Activated effector memory CD4-positive, alpha-beta T cell treated with anti-CD3 and anti-CD28 coated beads, Interleukin-2, amount 50 U/mL, for 16 hours (primary cell): ENCODE results near the gene FBP1.
"Not testable (repeated sequence)": the region's sequence is repeated elsewhere in the genome, so short reads cannot be mapped to it uniquely, and the experiment has no call there.

Experiments used
- DNase-seq: peaks from one replicate; pipeline ENCODE4 v3.0.0-alpha.2; 2020

The FBP1 gene

DNA sequence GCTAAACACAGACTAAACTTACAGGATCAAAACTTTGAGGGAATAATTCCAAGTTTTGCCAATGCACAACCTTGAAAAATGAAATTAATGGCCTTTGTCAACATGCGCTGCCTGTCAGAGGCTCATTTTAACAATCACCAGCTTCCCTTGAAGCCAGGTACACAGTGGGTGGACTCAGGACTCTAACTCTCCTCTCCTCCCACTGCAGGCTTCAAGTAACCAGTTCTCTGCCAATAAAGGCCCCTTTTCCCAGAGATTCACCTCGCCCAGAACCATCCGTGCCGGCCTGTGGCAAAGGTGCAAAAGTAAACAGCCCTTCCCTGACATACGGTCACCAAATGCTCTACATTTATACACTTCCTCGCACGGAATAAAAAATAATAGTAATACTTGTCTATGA lies 27.2 kb downstream of the FBP1 start:
- DNase-seq = no peak

DNA sequence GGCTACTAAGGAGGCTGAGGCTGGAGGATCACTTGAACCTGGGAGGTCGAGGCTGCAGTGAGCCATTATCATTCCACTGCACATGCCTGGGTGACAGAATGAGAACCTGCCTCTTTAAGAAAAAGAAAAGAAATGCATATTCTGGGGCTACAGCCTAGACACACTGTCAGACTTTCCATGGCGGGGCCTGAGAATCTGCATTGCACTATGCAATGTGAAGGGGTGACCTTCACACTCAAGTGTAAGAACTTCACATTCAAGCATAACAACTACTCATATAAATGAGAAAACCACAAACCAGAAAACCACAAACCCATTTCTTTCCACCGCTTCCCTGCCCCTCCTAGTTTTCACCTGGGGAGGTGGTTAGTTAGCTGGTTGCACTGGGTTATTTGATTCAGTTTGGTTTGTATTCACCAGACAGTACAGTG lies 27.7 kb downstream of the FBP1 start:
- peak; percentile 67 for DNase-seq

DNA sequence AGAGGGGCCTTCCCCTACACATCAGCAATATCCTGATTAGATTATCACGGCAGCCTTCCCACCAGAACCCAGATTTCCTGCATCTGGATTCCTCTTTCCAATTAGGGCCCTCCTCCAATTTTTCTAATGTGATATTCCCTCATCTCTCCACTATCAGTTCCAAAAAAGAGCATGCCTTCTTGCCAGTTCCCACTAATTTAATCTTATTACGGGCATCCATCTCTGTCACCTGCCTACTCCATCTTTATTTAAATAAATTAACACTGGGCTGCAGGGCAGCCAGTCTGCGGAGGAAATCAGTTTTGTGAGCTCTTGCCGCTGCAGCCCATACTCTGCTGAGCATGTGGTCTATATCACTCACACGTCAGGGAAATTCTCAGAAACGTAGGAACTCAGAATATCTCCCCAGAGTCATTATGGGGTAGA lies 29.1 kb downstream of the FBP1 start:
- no peak for DNase-seq

DNA sequence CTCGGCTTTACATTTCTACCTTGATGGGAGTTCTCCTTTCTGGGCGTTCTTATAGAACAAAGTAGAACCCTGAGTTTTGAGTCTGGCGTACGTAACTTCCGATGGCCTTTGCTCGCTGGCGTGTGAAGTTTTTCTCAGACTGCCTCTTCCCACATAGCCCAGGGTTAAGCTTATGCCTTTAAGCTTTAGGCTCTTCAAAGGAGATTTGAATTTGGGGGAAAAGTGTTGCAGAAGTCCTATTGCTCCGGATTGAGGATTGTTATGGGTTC lies 32.0 kb downstream of the FBP1 start:
- no peak for DNase-seq

DNA sequence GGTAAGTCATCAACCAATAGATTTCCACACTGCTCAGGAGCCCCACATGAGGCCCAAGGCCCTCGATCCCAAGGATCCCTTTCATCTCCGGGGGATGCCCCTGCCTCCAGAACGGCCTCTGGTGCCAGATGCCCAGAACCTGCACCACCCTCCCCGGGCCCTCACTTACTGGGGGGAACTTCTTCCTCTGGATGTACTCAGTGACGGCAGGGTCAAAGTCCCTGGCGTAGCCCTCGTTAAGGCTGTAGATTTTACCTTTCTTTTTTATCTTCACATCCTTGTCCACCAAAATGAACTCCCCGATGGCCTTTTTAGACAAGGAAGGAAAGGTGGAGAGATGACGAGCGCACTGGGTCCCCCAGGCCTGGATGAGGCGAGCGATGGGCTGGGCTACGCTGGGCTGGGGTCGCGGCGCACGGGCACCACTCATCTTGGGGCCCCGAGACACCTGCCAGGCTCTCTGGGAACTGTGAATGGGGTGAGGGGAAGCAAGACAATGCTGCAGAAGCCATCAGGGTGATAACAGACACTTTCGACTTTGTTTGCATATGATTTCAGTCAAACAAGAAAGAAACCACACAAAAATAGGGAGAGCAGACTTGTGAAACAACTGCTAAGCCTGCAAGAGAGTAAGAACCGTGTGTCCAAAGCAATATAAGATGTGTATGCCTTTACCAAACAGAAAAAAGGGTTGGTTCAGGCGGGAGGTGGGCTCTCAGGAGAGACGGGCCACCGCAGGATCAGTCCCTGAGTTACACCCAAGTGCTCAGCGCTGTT lies 32.5 kb downstream of the FBP1 start:
- DNase-seq = no peak

DNA sequence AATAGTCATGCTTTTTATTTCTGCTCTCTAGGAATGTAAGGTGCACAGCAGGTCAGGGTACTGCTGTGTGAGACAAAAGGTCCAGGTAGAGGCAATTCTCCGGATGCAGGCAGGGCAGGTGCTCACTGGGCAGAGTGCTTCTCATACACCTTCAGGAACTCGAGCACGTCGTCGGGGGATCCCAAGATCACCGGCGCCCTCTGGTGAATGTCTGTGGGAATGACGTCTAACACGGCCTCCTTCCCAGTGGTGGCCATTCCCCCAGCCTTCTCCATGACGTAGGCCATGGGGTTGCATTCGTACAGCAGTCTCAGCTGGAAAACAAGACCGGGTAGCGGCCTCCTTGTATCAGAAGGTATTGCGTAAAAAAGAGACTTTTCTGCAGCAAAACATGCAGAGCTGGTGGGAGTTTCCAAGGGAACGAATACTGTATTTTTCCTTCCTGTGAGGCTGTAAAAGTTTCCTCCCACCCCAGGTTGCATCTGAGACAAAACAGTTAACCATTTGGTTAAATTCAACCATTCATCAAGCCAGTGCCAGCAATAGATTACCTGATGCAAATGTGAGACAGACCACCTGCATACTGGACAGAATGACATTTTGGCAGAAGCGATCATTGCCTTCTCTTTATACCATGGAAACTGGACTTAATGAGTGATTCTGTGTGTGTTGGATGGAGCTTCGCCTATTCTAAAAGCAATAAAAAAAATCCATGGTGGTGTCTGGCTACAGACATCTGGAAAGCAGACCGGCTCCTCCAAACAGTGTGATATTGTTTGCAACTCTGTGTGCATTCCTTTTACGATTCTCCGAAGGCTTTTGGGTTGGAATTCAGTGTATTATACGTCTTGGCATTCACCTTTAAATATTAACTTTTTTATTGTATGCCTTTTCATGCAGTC lies 35.8 kb downstream of the FBP1 start:
- peak; percentile 81 for DNase-seq

DNA sequence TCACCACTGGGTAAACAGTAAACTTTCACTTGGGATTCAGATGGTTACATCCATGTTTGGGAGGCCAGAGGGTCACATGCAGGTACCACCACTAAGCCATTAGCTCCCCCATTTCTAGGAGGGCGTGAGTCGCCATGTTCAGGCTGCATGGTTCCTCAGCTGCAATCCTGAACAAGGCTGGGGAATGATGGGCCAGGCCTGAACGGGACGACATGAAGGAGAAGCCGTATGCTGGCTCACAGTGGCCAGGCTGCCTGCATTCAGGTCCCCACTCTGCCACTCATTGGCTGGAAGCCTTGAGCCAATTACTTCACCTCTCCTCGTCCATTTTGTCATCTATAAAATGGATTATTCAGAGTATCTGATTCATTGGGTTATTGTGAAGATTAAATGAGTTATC lies 36.7 kb downstream of the FBP1 start:
- DNase-seq = no peak

DNA sequence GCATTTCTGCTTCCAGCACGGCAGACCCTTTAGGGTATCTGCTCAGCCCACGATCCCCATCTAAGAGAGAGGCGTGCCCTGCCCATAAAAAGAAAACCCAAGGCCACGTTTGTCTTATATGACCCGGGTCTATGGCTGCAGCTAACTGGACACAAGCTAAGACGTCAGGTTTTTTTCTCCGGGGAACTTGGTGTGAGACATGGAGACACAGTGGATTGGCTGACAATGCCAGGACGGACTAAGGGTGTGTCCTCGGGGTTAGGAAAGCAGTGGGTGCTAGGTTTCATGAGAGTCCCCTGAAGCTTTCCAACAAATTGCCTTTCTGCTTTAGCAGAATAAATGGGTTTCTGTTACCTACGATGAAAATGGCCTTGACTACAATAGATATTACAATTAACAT lies 38.6 kb downstream of the FBP1 start:
- DNase-seq = no peak

DNA sequence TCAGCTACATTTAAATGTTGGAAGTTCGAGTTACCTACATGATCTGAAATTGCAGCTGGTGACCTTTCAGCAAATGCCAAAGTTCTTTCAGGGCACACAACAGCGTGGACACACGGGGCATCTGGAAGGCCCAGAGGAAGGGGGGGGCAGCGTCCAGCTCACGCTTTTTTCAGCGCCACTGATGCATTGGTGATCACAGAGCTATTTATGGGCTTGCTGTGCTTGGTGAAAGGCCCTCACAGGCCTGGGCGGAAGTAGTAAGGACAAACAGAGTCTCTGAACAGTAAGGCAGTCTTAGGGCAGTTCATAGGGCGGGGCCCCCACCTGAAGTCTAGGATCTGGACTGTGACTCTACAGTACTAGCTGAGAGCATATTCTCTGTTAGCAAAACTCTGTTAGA lies 39.1 kb downstream of the FBP1 start:
- DNase-seq = no peak

DNA sequence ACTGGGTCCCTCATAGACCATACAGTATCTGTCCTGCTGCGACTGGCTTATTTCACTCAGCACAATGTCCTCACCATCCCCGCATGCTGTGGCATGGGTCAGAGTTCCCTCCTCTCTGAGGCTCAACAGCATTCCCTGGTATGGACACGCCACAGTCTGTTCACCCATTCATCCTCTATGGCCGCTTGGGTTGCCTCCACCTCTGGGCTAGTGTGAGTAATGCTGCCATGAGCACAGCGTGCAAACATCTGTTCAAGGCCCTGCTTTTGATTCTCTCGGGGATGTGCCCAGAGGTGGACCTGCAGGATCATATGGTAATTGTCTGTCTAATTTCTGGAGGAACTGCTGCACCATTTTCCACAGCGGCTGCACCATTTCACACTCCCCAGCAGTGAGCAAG lies 40.2 kb downstream of the FBP1 start:
- no peak for DNase-seq

DNA sequence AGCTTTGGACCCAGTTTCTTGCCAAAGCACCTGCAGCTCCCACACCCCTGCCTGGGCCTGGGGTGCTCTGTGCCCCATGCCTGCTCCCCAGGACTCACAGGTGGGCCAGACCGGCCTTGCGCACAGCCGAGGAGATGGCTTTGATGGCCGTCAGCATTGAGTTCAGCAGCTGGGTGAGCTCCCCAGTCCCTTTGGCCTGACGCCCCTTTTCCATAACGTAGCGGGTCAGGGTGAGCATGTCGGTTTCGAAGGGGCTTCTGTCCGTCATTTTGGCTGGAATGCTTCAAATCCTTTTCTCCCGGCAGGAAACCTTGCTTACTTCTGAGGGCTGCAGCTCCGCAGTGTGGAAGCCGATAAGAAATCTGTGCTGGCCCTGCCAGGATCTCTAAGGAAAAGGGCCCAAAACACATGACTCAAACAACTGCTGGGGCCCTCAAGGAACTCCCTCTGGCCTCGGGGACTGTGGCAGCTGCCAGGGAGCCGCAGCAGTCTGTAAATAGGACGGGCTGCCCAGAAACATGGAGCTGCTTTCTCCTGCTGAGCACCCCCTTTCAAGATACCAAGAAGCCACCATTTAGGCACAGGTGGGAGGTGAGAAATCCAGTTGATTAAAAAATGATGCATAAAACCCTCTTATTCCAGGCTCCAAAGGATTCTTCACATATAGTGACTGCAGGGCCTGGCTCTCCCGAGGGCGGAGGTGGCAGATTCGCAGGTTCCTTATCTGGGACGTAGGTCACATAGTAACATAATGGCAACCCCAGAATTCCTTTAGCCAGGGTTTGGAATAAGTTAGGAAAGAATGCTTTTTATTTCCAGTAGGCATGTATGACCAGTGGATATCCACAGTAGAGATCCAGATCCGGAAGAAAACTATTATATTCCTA lies 45.6 kb downstream of the FBP1 start, which contains the start of gene FBP2:
Gene FBP2 (minus strand): TSS at position 366 of the 887 bp plus-strand sequence. CDS start 98 bp downstream, at position 268.
- DNase-seq = no peak

DNA sequence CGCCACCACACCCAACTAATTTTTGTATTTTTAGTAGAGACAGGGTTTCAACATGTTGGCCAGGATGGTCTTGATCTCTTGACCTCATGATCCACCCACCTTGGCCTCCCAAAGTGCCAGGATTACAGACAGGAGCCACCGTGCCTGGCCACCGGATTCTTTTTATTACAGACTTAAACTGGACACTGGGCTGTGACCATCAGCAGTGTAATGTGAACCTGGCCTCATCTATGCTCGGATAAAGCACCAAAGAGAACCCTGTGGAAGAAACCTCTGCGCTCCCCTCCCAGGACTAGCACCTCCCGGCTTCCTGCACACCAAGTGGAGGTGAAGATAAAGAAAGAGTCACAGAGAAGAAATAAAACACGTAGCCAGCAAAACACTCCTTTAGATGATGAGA lies 46.6 kb downstream of the FBP1 start:
- DNase-seq = not testable (repeated sequence)

DNA sequence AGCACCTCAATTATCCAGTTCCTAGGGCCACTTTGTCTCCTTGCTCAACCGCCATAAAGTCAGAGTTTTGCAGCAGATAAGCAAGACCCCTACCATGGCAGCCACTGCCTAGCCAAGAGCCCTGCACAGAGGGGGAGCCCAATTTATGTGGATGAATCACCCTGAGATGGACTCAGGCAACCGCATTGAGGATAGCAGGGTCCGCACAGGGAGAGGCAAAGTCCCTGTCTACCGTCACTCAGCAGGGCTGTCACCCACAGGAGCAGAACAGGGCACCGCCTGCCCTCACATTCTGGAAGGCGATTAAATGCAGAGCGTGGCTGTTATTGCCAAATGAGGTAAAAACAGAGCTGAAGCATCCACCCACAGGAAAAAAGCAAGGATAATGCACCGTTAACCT lies 47.4 kb downstream of the FBP1 start:
- DNase-seq = peak; percentile 8

DNA sequence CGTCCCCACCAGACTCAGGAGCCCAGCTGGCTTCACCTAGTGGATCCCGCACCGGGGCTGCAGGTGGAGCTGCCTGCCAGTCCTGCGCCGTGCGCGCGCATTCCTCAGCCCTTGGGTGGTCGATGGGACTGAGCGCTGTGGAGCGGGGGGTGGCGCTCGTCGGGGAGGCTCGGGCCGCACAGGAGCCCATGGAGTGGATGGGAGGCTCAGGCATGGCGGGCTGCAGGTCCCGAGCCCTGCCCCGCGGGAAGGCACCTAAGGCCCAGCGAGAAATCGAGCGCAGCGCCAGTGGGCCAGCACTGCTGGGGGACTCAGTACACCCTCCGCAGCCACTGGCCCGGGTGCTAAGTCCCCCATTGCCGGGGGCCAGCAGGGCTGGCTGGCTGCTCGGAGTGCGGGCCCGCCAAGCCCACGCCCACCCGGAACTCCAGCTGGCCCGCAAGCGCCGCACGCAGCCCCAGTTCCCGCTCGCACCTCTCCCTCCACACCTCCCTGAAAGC lies 48.2 kb downstream of the FBP1 start:
- not testable (repeated sequence) for DNase-seq

DNA sequence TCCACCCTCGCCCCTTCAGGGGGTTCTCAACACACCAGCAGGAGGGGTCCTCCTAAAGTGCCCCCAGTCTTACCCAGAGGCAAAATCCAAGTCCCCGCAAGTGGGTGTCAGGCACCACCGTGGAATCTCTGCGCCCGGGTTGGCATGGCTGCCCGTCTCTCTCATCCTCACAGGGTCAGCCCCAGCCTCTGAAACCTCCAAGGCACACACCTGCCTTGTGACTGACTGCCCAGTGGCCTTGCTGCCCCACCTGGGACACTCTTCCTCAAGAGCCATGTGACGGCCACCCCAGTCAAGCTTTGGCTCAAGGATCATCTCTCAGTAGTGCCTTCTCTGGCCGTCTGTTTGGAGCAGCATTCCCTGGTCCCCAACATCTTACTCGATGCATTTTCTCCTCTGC lies 50.6 kb downstream of the FBP1 start:
- DNase-seq = no peak

DNA sequence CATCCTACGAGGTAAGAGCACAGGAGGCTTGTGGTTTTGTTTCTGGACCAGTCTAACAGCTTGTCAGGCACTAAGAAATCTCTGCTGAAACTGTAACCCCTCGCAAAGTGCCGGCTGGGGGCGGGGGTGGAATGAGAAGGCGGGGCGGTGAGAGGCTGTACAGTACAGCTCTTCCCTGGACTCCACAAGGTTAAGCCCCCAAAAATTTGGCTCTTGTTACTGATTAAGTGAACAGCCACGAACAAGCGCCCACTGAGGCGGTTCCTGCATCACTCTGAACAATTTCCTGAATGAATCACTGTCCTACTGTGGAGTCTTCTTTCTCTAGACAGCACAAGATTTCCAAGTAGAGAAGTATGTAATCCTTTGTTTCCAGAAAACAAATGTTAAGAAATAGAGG lies 52.5 kb downstream of the FBP1 start:
- no peak for DNase-seq

DNA sequence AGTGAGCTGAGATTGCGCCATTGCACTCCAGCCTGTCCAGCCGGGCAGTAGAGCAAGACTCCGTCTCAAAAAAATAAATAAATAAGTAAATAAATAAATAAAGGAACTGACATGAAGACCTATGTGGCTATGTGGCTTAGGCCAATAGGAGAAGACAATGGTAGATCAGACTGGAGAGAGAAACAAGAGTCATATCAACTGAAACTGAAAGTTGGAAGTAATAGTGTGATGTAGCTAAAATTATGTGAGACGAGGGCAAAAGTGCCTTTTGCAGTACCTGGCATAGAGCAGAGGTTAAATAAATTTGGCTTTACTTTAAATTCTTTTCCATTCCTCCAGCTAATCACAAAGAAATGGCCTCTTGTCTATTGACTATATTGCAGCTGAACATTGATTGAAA lies 53.0 kb downstream of the FBP1 start:
- DNase-seq = no peak

DNA sequence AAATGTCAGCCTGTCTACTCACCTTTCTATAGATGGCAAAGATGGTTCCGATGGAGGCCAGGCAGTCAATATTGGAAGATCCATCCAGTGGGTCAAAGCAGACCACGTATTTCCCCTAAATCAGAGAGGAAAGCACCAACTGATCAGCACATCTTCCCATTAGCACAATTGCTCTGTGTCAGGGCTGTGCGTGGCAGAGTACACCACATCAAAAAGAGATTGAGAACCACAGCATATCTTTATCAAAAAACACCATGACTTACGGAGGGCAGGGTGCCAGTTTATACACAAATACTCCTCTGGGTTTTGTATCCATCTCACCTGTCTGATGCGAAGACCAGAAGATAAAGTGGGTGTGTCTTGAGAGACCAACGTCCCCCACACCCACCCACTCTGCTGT lies 54.8 kb downstream of the FBP1 start:
- DNase-seq = no peak

DNA sequence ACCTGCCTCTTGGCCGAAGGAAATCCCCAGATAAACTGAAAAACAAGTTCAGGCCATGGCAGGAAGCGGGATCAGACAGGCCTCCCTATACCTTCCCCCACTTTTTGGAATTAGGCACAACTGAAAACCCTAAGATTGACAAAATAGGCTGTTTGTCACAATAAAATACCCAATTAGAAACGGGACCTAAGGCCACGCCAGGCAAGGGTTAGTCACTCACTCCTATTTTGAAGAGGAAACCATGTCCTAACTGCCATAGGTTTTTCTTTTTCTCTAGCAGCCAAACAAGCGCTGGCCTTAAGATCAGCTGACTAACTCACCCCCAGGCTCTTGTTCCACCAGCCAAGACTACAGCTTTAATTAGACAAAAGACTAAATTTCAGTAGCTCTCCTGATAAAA lies 57.6 kb downstream of the FBP1 start:
- DNase-seq = no peak

DNA sequence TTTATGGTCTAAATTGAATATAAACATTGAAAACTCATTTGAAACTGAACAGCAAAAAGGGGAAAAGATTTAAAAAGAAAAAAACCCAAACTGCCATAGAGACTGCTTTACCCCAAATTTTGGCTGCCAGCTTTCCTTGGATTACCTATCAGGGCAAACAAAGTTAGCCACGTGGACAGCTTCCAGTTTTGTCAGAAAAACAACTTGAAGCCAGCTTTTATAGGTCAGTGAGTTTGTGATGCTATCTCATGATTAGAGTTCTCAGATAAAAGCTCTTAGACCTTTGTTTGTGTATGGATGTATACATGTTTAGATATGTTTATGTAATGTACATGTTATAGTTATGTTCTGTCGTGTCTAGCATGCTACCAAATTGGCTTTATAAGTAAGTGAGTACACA lies 61.7 kb downstream of the FBP1 start:
- no peak for DNase-seq

DNA sequence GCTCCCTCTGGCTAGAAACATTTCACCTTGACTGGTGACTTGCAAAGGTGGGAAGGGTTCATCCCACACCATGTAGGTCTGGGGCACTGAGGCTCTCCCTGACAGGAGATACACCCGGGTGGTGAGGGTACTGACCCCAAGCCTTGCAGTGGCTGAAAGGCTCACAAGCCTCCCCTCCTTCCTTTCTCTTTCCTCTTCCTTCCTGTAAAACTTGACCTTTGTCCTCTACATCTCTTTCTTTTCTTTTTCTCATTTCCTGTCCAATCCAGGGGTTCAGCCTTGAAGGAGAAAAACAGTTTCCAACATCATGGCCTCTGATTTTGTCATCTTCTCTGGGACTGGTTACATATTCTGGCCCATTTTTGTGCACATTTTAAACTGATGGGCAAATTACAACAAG lies 62.3 kb downstream of the FBP1 start:
- no peak for DNase-seq

DNA sequence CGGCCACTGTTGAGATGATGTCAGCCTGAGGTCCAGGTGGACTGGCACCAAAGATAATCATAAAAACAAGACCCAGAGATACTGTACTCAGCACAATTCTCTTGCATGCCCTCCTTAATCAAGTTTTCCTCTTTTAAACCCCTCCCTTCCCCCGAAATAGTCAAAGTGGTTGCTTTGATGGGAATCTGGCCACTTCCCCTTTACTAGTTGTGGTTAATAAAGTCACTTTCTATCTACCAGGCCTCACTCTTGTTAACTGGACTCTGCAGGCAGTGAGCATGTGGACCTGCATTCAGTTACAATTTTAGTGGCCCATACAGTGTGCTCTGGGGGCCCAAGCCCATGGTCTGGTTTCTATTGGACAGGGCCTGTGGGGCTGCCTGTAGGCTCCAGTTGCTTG lies 63.2 kb downstream of the FBP1 start:
- DNase-seq = no peak
